ENCODE data around the gene MED25. TPM values are rescaled to one million over a fixed set of nuclear protein-coding genes. Genes with fewer than 3 reads are reported as not detected.
A peak's percentile ranks its signal among the peaks of the same experiment; 100 is the strongest.

MED25 gene
- total RNA-seq, 1 donor from 2014 or later, result 65.8 TPM

DNA sequence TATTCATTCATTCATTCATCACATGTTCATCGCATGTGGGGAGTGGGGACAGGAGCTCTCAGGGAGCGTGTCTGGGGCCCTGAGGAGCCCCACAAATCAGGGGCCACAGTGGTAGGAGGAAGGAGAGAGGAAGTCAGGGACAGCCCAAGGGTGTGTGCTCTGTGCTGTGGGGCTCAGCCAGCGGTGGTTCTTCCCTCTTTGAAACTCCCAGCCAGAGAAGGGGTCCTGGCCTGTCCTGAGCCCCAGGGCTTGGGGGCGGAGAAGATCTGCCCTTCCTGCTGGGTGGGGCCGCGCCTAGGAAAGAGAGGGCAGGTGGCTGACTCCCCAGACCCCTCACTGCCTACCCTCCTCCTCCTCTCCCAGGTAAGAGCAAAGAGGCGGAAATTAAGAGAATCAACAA is 36.7 kb upstream of the MED25 start:
- H3K27ac ChIP-seq (replicated peaks), result no peak overlapping the region

DNA sequence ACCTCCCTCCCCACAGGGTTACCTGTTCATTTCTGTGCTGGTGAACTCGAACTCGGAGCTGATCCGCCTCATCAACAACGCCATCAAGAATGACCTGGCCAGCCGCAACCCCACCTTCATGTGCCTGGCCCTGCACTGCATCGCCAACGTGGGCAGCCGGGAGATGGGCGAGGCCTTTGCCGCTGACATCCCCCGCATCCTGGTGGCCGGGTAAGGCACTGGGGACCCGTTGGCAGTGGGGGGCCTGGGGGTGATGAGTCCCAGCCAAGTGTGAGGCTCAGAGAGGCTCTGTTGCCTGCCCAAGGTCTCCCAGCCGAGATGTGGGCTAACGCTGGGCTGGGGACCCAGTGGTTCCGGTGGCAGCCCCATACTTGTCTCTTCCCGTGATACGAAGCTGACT is 35.6 kb upstream of the MED25 start:
- Histone ChIP-seq H3K4me3 (no peak overlapping the region), H3K9me3 (replicated peaks) (no peaks in the 10 kb centered on the region), H3K4me1 (no peaks in the 10 kb centered on the region), H3K36me3 (peaks cover 46% of the 10 kb centered on the region), H3K27ac (replicated peaks) (no peak overlapping the region), H3K27me3 (ENCODE audit: low read depth) (no peaks in the 10 kb centered on the region)
- intact Hi-C loops (cut with micrococcal nuclease), result no loop called here
- TF ChIP-seq, protein P1, sequence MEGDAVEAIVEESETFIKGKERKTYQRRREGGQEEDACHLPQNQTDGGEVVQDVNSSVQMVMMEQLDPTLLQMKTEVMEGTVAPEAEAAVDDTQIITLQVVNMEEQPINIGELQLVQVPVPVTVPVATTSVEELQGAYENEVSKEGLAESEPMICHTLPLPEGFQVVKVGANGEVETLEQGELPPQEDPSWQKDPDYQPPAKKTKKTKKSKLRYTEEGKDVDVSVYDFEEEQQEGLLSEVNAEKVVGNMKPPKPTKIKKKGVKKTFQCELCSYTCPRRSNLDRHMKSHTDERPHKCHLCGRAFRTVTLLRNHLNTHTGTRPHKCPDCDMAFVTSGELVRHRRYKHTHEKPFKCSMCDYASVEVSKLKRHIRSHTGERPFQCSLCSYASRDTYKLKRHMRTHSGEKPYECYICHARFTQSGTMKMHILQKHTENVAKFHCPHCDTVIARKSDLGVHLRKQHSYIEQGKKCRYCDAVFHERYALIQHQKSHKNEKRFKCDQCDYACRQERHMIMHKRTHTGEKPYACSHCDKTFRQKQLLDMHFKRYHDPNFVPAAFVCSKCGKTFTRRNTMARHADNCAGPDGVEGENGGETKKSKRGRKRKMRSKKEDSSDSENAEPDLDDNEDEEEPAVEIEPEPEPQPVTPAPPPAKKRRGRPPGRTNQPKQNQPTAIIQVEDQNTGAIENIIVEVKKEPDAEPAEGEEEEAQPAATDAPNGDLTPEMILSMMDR (IDR thresholded peaks at IDR 0.05; ENCODE audit: borderline replicate concordance), result no peak
- no peak for DNase-seq

More for the DNA sequence above, 36.7 kb upstream of the MED25 start:
- no peak for DNase-seq
- TF ChIP-seq, protein P1 (IDR thresholded peaks at IDR 0.05; ENCODE audit: borderline replicate concordance), result no peak
- Histone ChIP-seq H3K36me3 (peaks cover 39% of the 10 kb centered on the region), H3K9me3 (replicated peaks) (no peaks in the 10 kb centered on the region), H3K27me3 (ENCODE audit: low read depth) (no peaks in the 10 kb centered on the region), H3K4me1 (no peaks in the 10 kb centered on the region), H3K4me3 (no peak overlapping the region)
- intact Hi-C loops (cut with micrococcal nuclease), result no loop called here

DNA sequence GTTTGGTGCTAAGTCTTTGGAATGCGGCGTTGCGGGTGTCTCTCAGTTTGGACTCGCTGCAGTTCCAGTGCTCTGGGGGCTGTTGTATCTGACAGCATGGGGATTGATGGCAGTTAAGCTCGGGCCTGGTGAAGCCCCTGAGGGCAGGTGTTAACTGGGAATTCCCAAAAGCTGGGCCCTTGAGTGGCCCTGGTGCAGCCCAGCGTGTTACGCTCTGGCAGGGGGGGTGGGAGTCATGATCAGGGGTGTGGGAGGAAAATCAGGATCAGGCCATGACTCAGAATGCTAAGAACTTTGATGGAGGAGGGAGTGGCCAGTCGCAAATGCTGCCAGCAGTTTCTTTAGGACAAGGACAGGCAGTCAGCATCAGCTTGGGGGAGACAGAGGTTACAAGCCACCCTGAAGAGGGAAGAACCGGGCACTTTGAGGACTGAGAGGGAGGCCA is 31.7 kb upstream of the MED25 start:
- H3K9me3 ChIP-seq (replicated peaks), result no peaks in the 10 kb centered on the region
- intact Hi-C loops (cut with micrococcal nuclease), result no loop called here
- H3K4me3 ChIP-seq, result no peak overlapping the region
- no peak for DNase-seq
- TF ChIP-seq, protein P1 (IDR thresholded peaks at IDR 0.05; ENCODE audit: borderline replicate concordance), result no peak
- H3K4me1 ChIP-seq, result peaks cover 11% of the 10 kb centered on the region
- H3K36me3 ChIP-seq, result peaks cover 71% of the 10 kb centered on the region
- no peaks in the 10 kb centered on the region for H3K27me3 ChIP-seq (ENCODE audit: low read depth)
- peak overlapping the region; percentile 12 for H3K27ac ChIP-seq (replicated peaks)

DNA sequence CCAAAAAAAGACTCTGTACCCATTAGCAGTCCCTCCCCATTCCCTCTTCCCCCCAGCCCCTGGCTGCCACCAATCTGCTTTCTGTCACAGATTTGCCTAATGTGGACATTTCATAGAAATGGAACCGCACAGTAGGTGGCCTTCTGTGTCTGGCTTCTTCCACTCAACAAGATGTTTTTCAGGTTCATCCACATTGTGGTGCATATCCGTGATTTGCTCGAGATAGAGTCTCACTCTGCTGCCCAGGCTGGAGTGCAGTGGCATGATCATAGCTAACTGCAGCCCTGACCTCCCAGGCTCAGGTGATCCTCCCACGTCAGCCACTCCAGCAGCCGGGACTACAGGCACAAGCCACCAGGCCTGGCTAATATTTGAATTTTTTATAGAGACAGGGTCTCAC is 30.3 kb upstream of the MED25 start:
- Histone ChIP-seq H3K4me3 (no peak overlapping the region), H3K27ac (replicated peaks) (no peak overlapping the region), H3K4me1 (peaks cover 15% of the 10 kb centered on the region), H3K9me3 (replicated peaks) (no peaks in the 10 kb centered on the region), H3K27me3 (ENCODE audit: low read depth) (no peaks in the 10 kb centered on the region), H3K36me3 (peaks cover 76% of the 10 kb centered on the region)
- TF ChIP-seq, protein P1 (IDR thresholded peaks at IDR 0.05; ENCODE audit: borderline replicate concordance), result no peak
- DNase-seq, result no peak
- intact Hi-C loops (cut with micrococcal nuclease), result no loop called here

DNA sequence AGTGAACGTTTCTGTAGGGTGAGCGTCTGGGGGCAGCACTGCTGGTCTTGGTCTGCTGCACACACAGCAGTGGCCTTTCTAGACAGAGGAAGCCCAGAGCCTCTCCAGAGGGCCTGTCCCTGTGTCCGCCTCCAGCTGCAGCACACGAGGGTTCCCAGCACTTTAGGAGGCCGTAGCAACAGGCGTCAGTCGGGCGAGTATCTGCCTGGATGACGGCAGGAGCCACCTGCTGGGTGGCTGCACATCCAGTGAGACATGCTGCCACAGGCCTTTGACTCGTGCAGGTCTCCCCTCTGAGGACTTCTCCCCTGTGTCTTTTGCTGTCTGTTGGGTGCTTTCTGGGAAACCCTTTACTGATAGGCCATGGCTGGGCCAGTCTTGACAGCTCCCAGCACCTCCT is 29.2 kb upstream of the MED25 start:
- no peak overlapping the region for H3K4me3 ChIP-seq
- peaks cover 15% of the 10 kb centered on the region for H3K4me1 ChIP-seq
- no peak for DNase-seq
- no peaks in the 10 kb centered on the region for H3K9me3 ChIP-seq (replicated peaks)
- TF ChIP-seq, protein P1 (IDR thresholded peaks at IDR 0.05; ENCODE audit: borderline replicate concordance), result no peak
- no peak overlapping the region for H3K27ac ChIP-seq (replicated peaks)
- no peaks in the 10 kb centered on the region for H3K27me3 ChIP-seq (ENCODE audit: low read depth)
- H3K36me3 ChIP-seq, result peaks cover 76% of the 10 kb centered on the region
- intact Hi-C loops (cut with micrococcal nuclease), result no loop called here

Data from left ventricle myocardium inferior (tissue), 1 donor.